HG03103 (cell line): Measurements from ENCODE around the gene TXLNA.

Experiments
- ATAC-seq: cut with Tn5 transposase; IDR thresholded peaks from one replicate; pipeline ENCODE4 v1.9.1; 2021; ENCODE audit warnings: low read depth; ENCODE audit not compliant: unreplicated experiment

Gene TXLNA

GRCh38 chr1:32182060-32182459, 2.6 kb downstream of the TXLNA start:
- no peak for ATAC-seq

- ATAC-seq: no peak
Measured at GRCh38 chr1:32184650-32185049, 5.2 kb downstream of the TXLNA start.

- ATAC-seq: no peak
Measured at GRCh38 chr1:32186077-32186476, 6.6 kb downstream of the TXLNA start.

GRCh38 chr1:32186491-32186890, 7.0 kb downstream of the TXLNA start:
- ATAC-seq: no peak

GRCh38 chr1:32187850-32188249, 8.4 kb downstream of the TXLNA start:
- ATAC-seq: no peak

DNA sequence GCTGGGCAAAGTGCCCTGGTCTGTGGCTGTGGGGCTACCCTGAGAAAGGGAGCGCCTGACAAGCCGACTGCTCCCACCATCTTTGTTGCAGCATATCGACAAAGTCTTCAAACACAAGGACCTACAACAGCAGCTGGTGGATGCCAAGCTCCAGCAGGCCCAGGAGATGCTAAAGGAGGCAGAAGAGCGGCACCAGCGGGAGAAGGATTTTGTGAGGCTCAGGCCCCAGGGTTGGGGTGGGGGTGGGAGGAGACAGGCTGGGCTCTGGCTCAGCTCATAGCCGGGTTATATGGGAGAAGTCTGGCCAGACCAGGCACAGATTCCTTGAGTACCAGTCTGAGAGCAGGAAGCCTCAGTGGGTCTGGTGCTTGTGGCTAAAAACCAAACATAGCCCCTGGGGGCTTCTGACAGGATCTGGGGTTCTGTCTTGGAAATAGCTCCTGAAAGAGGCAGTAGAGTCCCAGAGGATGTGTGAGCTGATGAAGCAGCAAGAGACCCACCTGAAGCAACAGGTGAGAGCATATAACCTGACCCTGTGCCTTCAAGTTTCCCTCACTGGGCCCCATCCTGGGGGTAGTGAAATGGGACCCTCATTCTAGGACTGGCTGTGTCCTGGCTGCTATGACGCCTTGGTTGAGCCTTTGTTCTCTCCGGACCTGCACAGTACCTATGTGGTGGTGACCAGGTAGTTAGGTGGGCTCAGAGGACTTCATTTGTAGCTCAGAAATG, 12.9 kb downstream of the TXLNA start:
- no peak for ATAC-seq

- no peak for ATAC-seq
Measured at GRCh38 chr1:32194984-32195383, 15.5 kb downstream of the TXLNA start.

- no peak for ATAC-seq
Measured at GRCh38 chr1:32195531-32195930, 16.1 kb downstream of the TXLNA start.

DNA sequence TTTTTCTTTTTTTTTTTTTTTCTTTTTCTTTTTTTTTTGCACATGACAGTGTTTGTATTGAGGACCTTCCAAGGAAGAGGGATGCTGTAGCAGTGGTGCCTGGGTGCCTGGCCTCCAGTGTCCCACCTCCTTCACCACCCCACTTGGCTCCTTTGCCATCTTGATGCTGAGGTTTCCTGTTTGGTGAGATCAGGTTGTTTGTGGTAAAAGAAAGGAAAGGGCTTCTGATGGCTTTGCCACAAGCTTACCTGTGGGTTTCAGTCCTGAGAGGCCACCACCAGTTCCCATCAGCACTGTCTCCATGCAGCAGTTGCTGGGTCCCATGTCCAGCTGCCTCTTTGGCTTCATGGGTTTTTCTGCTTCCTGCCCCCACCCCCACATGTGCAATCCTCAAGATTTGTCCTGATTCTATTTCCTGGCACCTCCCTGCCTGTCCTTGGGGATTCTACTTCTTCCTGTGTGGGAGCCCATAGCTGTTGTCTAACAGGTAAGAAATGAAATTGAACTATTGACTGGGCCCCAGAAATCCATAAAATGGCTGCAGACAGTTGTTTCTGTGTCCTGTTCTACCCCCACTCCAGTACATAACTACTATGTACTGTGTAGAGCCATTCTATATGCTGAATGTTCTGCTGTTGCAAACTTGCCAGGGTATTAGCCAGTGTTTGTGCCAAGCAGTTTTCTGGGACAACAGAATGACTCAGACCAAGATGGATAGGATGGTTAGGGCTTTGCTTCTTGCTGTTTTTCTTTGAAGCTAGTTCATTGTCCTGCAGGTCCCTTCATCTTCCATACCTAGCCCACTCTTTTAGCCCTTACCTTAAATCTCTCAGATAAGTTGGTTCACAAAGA, 16.7 kb downstream of the TXLNA start:
- no peak for ATAC-seq

GRCh38 chr1:32197074-32197473, 17.6 kb downstream of the TXLNA start:
- no peak for ATAC-seq

GRCh38 chr1:32197837-32198236, 18.4 kb downstream of the TXLNA start:
- ATAC-seq: no peak

DNA sequence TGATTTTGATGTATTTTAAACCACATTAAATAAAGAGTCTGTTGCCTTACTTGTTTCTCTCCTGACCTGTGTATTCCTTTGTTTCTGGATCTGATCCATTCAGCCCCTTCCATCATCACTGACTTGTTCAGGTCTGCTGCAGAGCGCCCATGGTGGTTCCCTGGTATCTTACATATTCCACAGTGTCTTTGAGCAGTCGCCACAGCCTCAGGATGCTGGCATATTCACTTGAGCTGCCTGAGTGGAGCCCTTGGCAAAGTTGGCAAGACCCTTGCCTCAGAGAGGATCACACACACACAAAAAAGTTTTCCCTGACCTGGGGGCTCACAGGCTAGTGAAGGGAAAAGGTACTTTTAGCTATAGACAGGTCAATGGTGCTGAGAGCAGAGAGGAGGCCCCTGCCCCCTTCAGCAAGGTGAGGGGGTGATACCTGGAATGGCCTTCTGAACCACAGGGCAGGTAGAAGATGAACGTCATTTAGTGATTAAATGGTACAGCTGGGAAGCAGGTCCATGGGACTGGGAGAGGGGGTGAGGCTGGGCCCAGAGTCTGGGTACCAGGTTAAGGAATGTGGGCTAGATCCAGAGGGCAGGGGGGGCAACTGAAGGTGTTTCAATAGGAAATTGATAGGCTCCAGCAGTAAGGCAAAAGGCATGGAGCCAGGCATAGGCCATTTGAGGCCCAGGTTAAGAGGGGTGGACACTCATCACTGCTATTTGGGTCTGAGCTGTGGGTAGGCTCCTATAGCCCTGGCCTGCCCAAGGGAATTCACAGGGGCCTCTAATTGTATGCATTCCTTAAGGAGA, 19.0 kb downstream of the TXLNA start:
- no peak for ATAC-seq

GRCh38 chr1:32199043-32199716, 19.7 kb downstream of the TXLNA start:
- no peak for ATAC-seq

GRCh38 chr1:32199717-32200072, 20.2 kb downstream of the TXLNA start:
- ATAC-seq: no peak

GRCh38 chr1:32200226-32201010, 20.9 kb downstream of the TXLNA start, which contains the start of gene CCDC28B:
Gene CCDC28B, plus strand, starts transcription at chr1:32200595. Its CDS starts 1,341 bp downstream, at chr1:32201936.
- ATAC-seq: no peak

- no peak for ATAC-seq
Measured at GRCh38 chr1:32201011-32201855, 21.8 kb downstream of the TXLNA start.

DNA sequence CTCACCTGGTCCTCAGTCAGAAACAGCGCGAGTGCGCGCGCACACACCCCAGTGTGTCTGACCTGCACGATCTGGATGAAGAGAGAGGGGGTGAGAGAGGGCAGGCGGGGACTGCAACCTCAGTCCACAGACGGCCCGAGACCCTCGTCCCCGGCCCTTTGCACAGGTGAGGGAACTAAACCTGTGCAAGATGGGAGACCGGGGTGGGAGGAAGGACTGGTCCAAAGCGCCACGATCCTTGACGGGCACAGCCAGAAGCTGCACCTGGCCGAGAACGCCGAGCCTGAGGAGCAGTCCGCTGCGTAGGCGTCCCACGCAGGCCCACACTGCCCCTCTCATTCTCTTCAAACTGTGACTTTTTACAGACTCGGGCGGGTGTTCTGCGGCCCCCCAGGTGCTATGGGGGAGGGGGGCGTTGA, 25.5 kb downstream of the TXLNA start:
- ATAC-seq: no peak

- ATAC-seq: peak; percentile 37
Measured at GRCh38 chr1:32205401-32206370, 26.2 kb downstream of the TXLNA start, which contains the start of gene IQCC. Gene IQCC, plus strand, starts transcription at chr1:32205671. Its CDS starts 11 bp downstream, at chr1:32205682.
